ENCODE measurements around the gene PRADC1.

PRADC1 gene

GRCh38 chr2:73258186-73258912 lies 25.3 kb upstream of the PRADC1 start:
- DNase-seq, result no peak

- no peak for DNase-seq
These were observed 24.5 kb upstream of the PRADC1 start for GRCh38 chr2:73257425-73258125.

DNA sequence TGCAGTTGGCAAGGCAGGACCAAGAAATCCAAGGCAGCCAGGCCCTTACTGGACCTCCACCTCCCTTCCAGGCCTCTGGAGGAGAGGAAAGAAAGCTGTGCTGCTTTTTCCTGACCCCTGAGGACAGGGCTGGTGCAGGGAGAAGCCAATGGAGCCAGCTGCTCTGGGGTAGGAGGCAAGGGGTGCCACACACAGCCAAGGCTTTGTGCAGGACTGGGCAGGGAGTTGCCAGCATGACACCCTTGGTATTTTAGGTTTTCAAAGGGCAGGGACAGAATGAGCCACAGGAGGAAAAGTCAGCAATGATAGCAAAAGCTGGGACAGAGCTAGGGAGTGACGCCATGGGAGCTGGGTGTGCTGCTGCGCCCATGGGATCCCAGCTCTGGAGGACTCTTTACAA lies 24.0 kb upstream of the PRADC1 start:
- DNase-seq, result no peak

DNA sequence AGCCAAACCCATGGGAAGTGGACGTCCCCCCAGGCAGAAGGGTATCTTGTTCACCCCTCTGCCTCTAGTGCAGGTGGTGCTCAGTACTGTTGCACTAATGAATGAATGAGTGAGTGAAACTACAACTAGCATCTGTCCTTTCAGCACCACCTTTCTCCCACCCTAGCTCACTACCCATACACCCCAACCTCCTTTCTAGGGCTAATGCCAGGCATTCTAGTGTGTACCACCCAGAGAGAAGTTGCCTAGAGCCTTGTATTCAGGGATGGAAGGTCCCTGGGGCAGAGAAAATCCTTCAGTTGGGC lies 23.5 kb upstream of the PRADC1 start:
- DNase-seq, result no peak

- DNase-seq, result no peak
These were observed 23.0 kb upstream of the PRADC1 start for GRCh38 chr2:73255907-73256617.

DNA sequence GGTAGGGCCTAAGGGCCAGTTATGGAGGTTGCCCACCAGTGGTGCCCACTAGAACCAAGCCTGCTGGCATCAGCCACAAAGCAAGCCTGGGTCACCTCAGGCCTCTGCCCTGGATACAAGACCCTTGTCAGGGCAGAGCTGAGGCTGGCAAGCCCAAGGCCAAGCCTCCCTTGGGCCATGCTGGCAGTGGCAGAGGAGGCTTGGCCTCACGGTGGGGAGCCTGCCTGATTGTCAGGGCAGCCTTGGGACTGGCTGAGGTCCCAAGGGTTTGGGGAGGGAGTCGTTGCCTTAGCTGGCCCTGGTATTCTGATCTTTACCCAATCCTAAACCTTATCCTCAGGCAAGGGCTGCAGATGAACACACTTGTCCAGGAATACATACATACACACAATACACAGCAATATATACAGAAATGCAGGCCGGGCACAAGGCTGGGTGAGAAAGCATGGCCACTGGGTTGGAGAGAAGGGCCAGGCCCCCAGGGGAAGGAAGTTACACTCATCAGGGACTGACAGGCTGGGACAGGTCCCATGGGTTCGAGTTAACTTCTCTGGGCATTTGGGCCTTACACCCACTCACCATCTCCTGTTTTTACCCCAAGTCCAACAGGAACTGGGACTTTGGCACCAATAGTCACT lies 22.1 kb upstream of the PRADC1 start:
- DNase-seq, result no peak

DNA sequence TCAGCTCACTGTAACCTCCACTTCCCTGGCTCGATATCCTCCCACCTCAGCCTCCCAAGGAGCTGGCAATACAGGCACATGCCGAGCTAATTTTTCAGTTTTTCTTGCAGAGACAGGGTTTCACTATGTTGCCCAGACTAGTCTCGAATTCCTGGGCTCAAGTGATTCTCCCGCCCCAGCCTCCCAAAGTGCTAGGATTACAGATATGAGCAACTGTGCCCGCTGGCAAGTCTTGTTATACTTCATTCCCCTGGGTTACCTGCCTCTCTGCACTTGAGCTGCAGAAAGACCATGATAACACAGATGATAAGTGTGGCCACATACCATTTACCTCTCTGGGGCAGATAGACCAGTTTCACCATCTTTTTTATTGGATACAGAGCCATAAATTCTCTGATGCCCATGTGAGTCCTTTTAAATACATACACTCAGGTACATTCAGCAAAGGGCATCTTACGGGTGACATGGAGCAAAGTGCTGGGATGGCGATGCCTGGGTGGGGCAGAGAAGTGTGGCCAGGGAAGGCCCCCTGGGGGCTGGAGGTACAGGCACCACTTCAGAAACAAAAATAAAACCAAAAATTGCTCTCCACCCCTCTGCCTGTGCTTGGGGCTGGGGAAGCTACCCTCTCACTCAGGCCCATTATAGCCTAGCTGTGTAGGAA lies 21.4 kb upstream of the PRADC1 start:
- DNase-seq, result no peak

GRCh38 chr2:73253901-73254300 lies 20.9 kb upstream of the PRADC1 start:
- no peak for DNase-seq

- no peak for DNase-seq
These were observed 20.4 kb upstream of the PRADC1 start for GRCh38 chr2:73253400-73253799.

DNA sequence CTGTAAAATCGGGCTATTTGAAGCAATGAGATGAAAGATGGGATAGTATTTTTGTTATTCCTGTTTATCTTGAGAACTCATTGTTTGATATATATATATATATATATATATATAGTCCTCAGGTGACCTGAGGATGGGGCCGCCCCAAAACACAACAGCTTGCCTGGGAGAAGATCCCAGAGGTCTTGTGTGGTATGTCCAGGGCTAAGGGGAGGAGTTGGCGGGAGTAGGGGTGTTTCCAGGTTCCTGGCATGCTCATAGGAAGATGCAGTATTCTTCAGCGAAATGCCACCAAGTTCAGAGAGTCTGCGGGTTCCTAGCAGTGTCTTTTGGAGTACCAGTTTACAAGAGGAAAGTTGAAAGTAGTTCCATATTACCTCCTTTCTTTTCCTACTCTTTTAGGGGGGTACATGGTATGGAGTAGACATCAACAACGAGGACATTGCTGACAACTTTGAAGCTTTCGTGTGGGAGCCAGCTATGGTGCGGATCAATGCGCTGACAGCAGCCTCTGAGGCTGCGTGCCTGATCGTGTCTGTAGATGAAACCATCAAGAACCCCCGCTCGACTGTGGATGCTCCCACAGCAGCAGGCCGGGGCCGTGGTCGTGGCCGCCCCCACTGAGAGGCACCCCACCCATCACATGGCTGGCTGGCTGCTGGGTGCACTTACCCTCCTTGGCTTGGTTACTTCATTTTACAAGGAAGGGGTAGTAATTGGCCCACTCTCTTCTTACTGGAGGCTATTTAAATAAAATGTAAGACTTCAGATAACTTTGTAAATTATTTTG lies 19.4 kb upstream of the PRADC1 start:
- no peak for DNase-seq

GRCh38 chr2:73250872-73251846 lies 18.1 kb upstream of the PRADC1 start:
- DNase-seq, result no peak

- no peak for DNase-seq
These were observed 16.6 kb upstream of the PRADC1 start for GRCh38 chr2:73249636-73250035.

DNA sequence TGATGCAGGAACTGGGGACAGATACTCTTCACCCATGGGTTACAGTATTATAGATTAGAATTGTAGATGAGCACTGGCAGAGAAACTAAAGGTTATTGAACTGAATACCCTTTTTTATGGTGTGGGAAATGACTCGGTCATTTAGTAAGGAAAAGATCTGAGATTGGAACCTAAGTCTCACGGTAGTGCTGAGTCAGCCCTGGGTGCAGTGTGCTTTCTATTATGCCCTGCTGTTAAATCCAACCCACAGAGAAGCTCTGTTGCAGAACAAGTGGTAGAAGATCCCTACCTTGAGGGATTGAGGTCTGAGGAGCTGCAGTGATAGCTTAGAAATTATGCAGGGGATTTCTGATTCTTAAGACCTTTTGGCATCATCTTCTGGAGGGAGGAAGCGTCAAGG lies 13.8 kb upstream of the PRADC1 start:
- DNase-seq, result no peak

DNA sequence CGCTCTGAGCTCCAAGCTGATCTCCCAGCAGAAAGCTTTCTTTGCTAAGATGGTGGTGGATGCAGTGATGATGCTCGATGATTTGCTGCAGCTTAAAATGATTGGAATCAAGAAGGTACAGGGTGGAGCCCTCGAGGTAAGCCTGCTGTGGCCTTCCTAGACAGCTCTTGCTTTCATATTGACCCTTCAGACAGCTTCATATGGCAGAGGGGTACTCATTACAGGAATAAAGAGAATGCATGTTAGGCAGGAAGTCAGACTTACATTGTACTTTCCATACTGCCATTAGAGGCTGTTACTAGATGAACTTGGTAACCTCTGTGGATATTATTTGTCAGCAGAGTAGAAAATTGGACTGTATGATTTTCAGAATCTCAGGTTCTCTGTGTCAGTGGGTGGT lies 11.5 kb upstream of the PRADC1 start:
- no peak for DNase-seq

- DNase-seq, result peak; percentile 16
These were observed 11.0 kb upstream of the PRADC1 start for GRCh38 chr2:73243884-73244570.

GRCh38 chr2:73239776-73240175 lies 6.7 kb upstream of the PRADC1 start:
- DNase-seq, result no peak

- DNase-seq, result no peak
These were observed 5.9 kb upstream of the PRADC1 start for GRCh38 chr2:73238976-73239375.

- no peak for DNase-seq
These were observed 5.1 kb upstream of the PRADC1 start for GRCh38 chr2:73238149-73238548.

DNA sequence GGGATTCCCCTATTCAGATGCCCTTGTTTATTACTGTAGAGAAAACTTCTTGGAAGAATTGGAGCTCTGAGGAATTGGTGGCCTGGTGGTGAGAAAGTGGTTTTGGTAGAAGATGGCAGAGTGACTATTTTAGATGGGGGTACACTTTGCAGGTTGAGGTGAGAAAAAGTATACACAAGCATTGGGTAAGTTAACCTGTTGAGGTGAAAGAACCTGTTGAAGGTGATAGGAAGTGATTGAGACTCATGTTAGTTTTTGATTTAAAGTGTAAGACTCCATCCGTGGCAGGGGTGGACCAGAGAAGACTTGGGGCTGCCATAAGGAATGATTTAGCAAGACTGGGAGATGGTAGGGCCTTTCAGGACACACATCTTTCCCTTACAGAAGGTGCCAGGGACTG lies 4.1 kb upstream of the PRADC1 start:
- DNase-seq, result no peak

DNA sequence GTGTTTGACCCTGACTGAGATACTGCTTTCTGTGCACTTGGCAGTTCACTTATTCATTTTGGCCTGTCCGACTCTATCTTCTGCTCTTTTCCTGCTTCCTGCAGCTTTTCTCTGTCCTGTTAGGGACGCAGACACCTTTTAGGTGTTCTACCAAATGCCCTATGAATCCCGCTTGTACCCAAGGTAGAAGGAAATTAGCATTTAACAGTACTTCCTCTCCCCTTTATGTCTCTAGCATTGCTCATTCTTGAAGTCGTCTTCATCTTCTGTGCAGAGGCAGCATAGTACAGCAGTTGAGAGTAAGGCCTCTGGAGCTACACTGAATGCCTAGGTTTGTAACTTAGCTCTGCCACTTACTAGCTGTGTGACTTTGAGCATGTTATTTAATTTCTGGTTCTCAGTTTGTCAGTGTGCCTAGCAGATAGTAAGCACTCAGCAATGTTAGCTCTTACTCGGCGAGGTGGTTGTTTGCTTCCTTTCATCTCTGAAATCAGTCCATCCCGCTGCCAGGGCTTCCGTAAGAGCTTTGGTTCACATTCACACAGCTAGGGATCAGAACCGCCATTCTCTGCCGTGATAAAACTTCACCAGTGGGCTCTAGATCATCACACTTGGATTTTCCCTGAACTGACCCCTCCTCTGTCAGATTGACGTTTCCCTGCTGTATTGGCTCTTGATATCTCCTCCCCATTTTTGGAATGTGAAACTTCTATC lies 2.4 kb upstream of the PRADC1 start:
- DNase-seq, result no peak

All from NCI-H1105 treated with DMSO at 0.1 percent for 48 hours (cell line).